Mesendoderm (in vitro differentiated cells): ENCODE results near the gene NRIP2.

Source experiments
- DNase-seq: peaks from one replicate; pipeline ENCODE4 v3.0.0; 2013
- H2AK5ac ChIP-seq: 2 replicates; pipeline ENCODE4 v1.6.1; 2013; ENCODE audit warnings: low read length, inconsistent platforms
- H2BK120ac ChIP-seq: 2 replicates; pipeline ENCODE4 v1.6.1; 2013; ENCODE audit warnings: low read depth, mild to moderate bottlenecking, low read length, moderate library complexity, mixed read lengths
- H2BK15ac ChIP-seq: replicated peaks from 2 replicates; pipeline ENCODE4 v1.6.1; 2013; ENCODE audit warnings: low read depth, mild to moderate bottlenecking, moderate library complexity
- H2BK5ac ChIP-seq: 2 replicates; pipeline ENCODE4 v1.6.1; 2013; ENCODE audit warnings: low read length, inconsistent platforms
- H3K18ac ChIP-seq: 2 replicates; pipeline ENCODE4 v1.6.1; 2013; ENCODE audit warnings: mild to moderate bottlenecking, low read length, mixed read lengths
- H3K23ac ChIP-seq: one replicate; pipeline ENCODE4 v1.6.1; 2013; ENCODE audit warnings: low read length
- H3K27ac ChIP-seq: 2 replicates; pipeline ENCODE4 v1.5.1; 2013; ENCODE audit warnings: low read depth, mild to moderate bottlenecking, inconsistent platforms, low read length, moderate library complexity
- H3K27me3 ChIP-seq: 2 replicates; pipeline ENCODE4 v1.6.1; 2013; ENCODE audit warnings: low read length, control low read depth, mild to moderate bottlenecking, inconsistent platforms; ENCODE audit not compliant: insufficient read depth, poor library complexity
- H3K36me3 ChIP-seq: 2 replicates; pipeline ENCODE4 v1.6.1; 2013; ENCODE audit warnings: low read length, inconsistent platforms; ENCODE audit not compliant: control insufficient read depth, insufficient read depth
- H3K4ac ChIP-seq: one replicate; pipeline ENCODE4 v1.6.1; 2013; ENCODE audit warnings: low read depth, mild to moderate bottlenecking, low read length, moderate library complexity
- H3K4me1 ChIP-seq: 2 replicates; pipeline ENCODE4 v1.6.1; 2013; ENCODE audit warnings: low read depth, low read length, inconsistent platforms; ENCODE audit not compliant: control insufficient read depth
- H3K4me2 ChIP-seq: 2 replicates; pipeline ENCODE4 v1.6.1; 2013; ENCODE audit warnings: low read length
- H3K4me3 ChIP-seq: 2 replicates; pipeline ENCODE4 v1.5.1; 2013; ENCODE audit warnings: mild to moderate bottlenecking, low read length
- H3K56ac ChIP-seq: one replicate; pipeline ENCODE4 v1.6.1; 2013; ENCODE audit warnings: low read length
- H3K79me1 ChIP-seq: 2 replicates; pipeline ENCODE4 v1.6.1; 2013; ENCODE audit warnings: low read length, inconsistent platforms
- H3K79me2 ChIP-seq: 2 replicates; pipeline ENCODE4 v1.6.1; 2013; ENCODE audit warnings: mild to moderate bottlenecking, low read length; ENCODE audit not compliant: control insufficient read depth, insufficient read depth
- H3K9ac ChIP-seq: 2 replicates; pipeline ENCODE4 v1.6.1; 2013; ENCODE audit warnings: low read length, inconsistent platforms
- H4K5ac ChIP-seq: one replicate; pipeline ENCODE4 v1.6.1; 2013; ENCODE audit warnings: low read length
- H4K8ac ChIP-seq: one replicate; pipeline ENCODE4 v1.6.1; 2013; ENCODE audit warnings: low read depth, mild to moderate bottlenecking, control low read depth, low read length, moderate library complexity
- WGBS: extraction: QIAGEN DNeasy Blood & Tissue Kit; methylation state at CpG from one replicate; pipeline ENCODE4 v1.1.7; 2013; ENCODE audit warnings: low lambda C conversion rate, missing lambda C conversion rate; ENCODE audit not compliant: insufficient coverage; ENCODE audit errors: extremely low coverage; 5-methylcytosine and 5-hydroxymethylcytosine counted together

Gene NRIP2

GRCh38 chr12:2803635-2804392, 31.0 kb downstream of the NRIP2 start:
- Histone ChIP-seq H3K56ac (no peak overlapping the region), H2BK15ac (no peak overlapping the region), H3K79me1 (peaks cover 3% of the 10 kb centered on the region), H3K18ac (no peak overlapping the region), H3K23ac (no peak overlapping the region), H2BK5ac (no peak overlapping the region), H3K79me2 (no peaks in the 10 kb centered on the region), H3K4me1 (no peaks in the 10 kb centered on the region), H3K27ac (no peak overlapping the region), H2BK120ac (no peak overlapping the region), H3K4me2 (no peak overlapping the region), H4K5ac (no peak overlapping the region), H3K9ac (no peak overlapping the region), H3K27me3 (no peaks in the 10 kb centered on the region), H3K36me3 (peaks cover 38% of the 10 kb centered on the region), H2AK5ac (no peak overlapping the region), H3K4me3 (no peak overlapping the region), H3K4ac (no peak overlapping the region), H4K8ac (no peak overlapping the region)
- DNase-seq = no peak
- no CpG with 5 or more reads among the region's 7 CpGs for WGBS

DNA sequence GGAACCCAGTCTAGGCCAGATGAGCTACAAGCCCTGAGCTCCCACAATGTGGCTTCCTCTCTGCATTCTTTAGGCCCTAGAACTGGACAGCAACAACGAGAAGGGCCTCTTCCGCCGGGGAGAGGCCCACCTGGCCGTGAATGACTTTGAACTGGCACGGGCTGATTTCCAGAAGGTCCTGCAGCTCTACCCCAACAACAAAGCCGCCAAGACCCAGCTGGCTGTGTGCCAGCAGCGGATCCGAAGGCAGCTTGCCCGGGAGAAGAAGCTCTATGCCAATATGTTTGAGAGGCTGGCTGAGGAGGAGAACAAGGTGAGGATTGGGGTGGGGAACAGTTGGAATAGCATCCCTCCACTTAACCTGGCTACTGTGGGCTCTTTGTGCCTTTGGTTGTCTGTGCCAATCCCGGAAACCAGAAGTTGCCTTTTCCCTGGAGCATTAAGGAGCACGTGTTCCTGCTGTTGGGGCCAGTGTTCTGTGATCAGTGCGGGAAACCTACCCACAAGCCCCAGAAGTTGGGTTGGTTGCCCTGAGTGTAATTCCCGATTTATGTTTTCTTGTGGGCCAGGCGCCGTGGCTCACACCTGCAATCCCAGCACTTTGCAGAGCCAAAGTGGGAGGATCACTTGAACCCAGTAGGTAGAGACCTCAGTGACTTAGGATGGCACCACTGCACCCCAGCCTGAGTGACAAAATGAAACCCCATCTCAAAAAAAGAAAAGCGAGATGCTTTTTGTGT, 33.6 kb downstream of the NRIP2 start:
- H2BK15ac ChIP-seq = no peak overlapping the region
- H3K4ac ChIP-seq = no peak overlapping the region
- no peaks in the 10 kb centered on the region for H3K4me1 ChIP-seq
- peaks cover 14% of the 10 kb centered on the region for H3K79me2 ChIP-seq
- H2BK120ac ChIP-seq = no peak overlapping the region
- no peaks in the 10 kb centered on the region for H3K27me3 ChIP-seq
- no peak for DNase-seq
- H3K79me1 ChIP-seq = peaks cover 24% of the 10 kb centered on the region
- H2AK5ac ChIP-seq = no peak overlapping the region
- H3K9ac ChIP-seq = no peak overlapping the region
- no CpG with 5 or more reads among the region's 16 CpGs for WGBS
- no peak overlapping the region for H4K5ac ChIP-seq
- H3K4me2 ChIP-seq = no peak overlapping the region
- no peak overlapping the region for H3K18ac ChIP-seq
- peaks cover 51% of the 10 kb centered on the region for H3K36me3 ChIP-seq
- no peak overlapping the region for H2BK5ac ChIP-seq
- H3K23ac ChIP-seq = no peak overlapping the region
- H3K4me3 ChIP-seq = no peak overlapping the region
- H3K56ac ChIP-seq = no peak overlapping the region
- no peak overlapping the region for H3K27ac ChIP-seq
- H4K8ac ChIP-seq = no peak overlapping the region

GRCh38 chr12:2800046-2800570, 34.7 kb downstream of the NRIP2 start:
- no peak overlapping the region for H2BK120ac ChIP-seq
- H3K23ac ChIP-seq = no peak overlapping the region
- no peaks in the 10 kb centered on the region for H3K27me3 ChIP-seq
- no peak overlapping the region for H2BK15ac ChIP-seq
- H3K56ac ChIP-seq = no peak overlapping the region
- H3K4ac ChIP-seq = no peak overlapping the region
- no peak overlapping the region for H3K4me3 ChIP-seq
- H3K9ac ChIP-seq = no peak overlapping the region
- H2BK5ac ChIP-seq = no peak overlapping the region
- H3K4me2 ChIP-seq = no peak overlapping the region
- WGBS = no CpG with 5 or more reads among the region's 3 CpGs
- H2AK5ac ChIP-seq = no peak overlapping the region
- H3K79me2 ChIP-seq = peaks cover 18% of the 10 kb centered on the region
- H3K27ac ChIP-seq = no peak overlapping the region
- no peak overlapping the region for H4K8ac ChIP-seq
- peaks cover 24% of the 10 kb centered on the region for H3K79me1 ChIP-seq
- H4K5ac ChIP-seq = no peak overlapping the region
- peaks cover 51% of the 10 kb centered on the region for H3K36me3 ChIP-seq
- no peak overlapping the region for H3K18ac ChIP-seq
- DNase-seq = no peak
- H3K4me1 ChIP-seq = no peaks in the 10 kb centered on the region

GRCh38 chr12:2797721-2798418, 37.0 kb downstream of the NRIP2 start:
- DNase-seq = peak; percentile 26
- H4K8ac ChIP-seq = no peak overlapping the region
- no CpG with 5 or more reads among the region's 7 CpGs for WGBS

GRCh38 chr12:2796187-2796666, 38.6 kb downstream of the NRIP2 start:
- peak overlapping the region; percentile 95 for H3K56ac ChIP-seq
- H3K18ac ChIP-seq = no peak overlapping the region
- peaks cover 18% of the 10 kb centered on the region for H3K79me2 ChIP-seq
- H2BK15ac ChIP-seq = no peak overlapping the region
- peak overlapping the region; percentile 34 for H3K4me2 ChIP-seq
- peaks cover 31% of the 10 kb centered on the region for H3K36me3 ChIP-seq
- WGBS = no CpG with 5 or more reads among the region's 14 CpGs
- H3K9ac ChIP-seq = peak overlapping the region; percentile 65
- H3K4me3 ChIP-seq = peak overlapping the region; percentile 80
- peaks cover 24% of the 10 kb centered on the region for H3K79me1 ChIP-seq
- H3K27ac ChIP-seq = peak overlapping the region; percentile 2
- DNase-seq = peak; percentile 55
- no peak overlapping the region for H2AK5ac ChIP-seq
- no peak overlapping the region for H2BK120ac ChIP-seq
- H4K5ac ChIP-seq = no peak overlapping the region
- H4K8ac ChIP-seq = no peak overlapping the region
- H3K27me3 ChIP-seq = no peaks in the 10 kb centered on the region
- no peak overlapping the region for H2BK5ac ChIP-seq
- H3K4me1 ChIP-seq = no peaks in the 10 kb centered on the region
- no peak overlapping the region for H3K4ac ChIP-seq
- no peak overlapping the region for H3K23ac ChIP-seq

More at GRCh38 chr12:2797721-2798418, 37.0 kb downstream of the NRIP2 start:
- Histone ChIP-seq H3K9ac (no peak overlapping the region), H2BK5ac (no peak overlapping the region), H3K4me2 (no peak overlapping the region), H3K4ac (no peak overlapping the region), H3K36me3 (peaks cover 36% of the 10 kb centered on the region), H3K27ac (no peak overlapping the region), H2AK5ac (no peak overlapping the region), H3K23ac (no peak overlapping the region), H2BK15ac (no peak overlapping the region), H4K5ac (no peak overlapping the region), H3K27me3 (no peaks in the 10 kb centered on the region), H3K4me1 (no peaks in the 10 kb centered on the region), H3K4me3 (no peak overlapping the region), H3K18ac (no peak overlapping the region), H3K79me1 (peaks cover 24% of the 10 kb centered on the region), H3K56ac (no peak overlapping the region), H3K79me2 (peaks cover 18% of the 10 kb centered on the region), H2BK120ac (no peak overlapping the region)
